IPS-NIHi7 (cell line): Measurements from ENCODE around the gene PILRB.
"Not testable (repeated sequence)": the region's sequence is repeated elsewhere in the genome, so short reads cannot be mapped to it uniquely, and the experiment has no call there.

Experiments used
- DNase-seq: peaks from one replicate; pipeline ENCODE4 v3.0.0; 2012; ENCODE audit warnings: mixed read lengths; ENCODE audit errors: extremely low spot score

PILRB gene

GRCh38 chr7:100358027-100358856, at the start of gene PILRB:
Gene PILRB, plus strand, starts transcription at chr7:100358117. Its CDS starts 186 bp downstream, at chr7:100358303.
- no peak for DNase-seq

- DNase-seq = not testable (repeated sequence)
Observed at GRCh38 chr7:100318329-100318728, 39.6 kb upstream of the PILRB start.

GRCh38 chr7:100321648-100322047, 36.3 kb upstream of the PILRB start:
- not testable (repeated sequence) for DNase-seq

GRCh38 chr7:100324194-100324593, 33.7 kb upstream of the PILRB start:
- not testable (repeated sequence) for DNase-seq

GRCh38 chr7:100325671-100326070, 32.2 kb upstream of the PILRB start:
- DNase-seq = not testable (repeated sequence)

- not testable (repeated sequence) for DNase-seq
Observed at GRCh38 chr7:100326914-100327313, 31.0 kb upstream of the PILRB start.

- DNase-seq = peak; percentile 77
Observed at GRCh38 chr7:100335566-100336466, 22.1 kb upstream of the PILRB start.

- not testable (repeated sequence) for DNase-seq
Observed at GRCh38 chr7:100338083-100338696, 19.7 kb upstream of the PILRB start.

GRCh38 chr7:100341286-100341685, 16.6 kb upstream of the PILRB start:
- DNase-seq = not testable (repeated sequence)

GRCh38 chr7:100342765-100343164, 15.2 kb upstream of the PILRB start:
- DNase-seq = no peak

GRCh38 chr7:100344124-100344559, 13.8 kb upstream of the PILRB start:
- not testable (repeated sequence) for DNase-seq

GRCh38 chr7:100344560-100345287, 13.2 kb upstream of the PILRB start:
- DNase-seq = not testable (repeated sequence)

- not testable (repeated sequence) for DNase-seq
Observed at GRCh38 chr7:100345288-100345672, 12.6 kb upstream of the PILRB start.

- no peak for DNase-seq
Observed at GRCh38 chr7:100346921-100347320, 11.0 kb upstream of the PILRB start.

GRCh38 chr7:100348805-100349204, 9.1 kb upstream of the PILRB start:
- no peak for DNase-seq

- no peak for DNase-seq
Observed at GRCh38 chr7:100349757-100350156, 8.2 kb upstream of the PILRB start.

- no peak for DNase-seq
Observed at GRCh38 chr7:100351657-100352058, 6.3 kb upstream of the PILRB start.

GRCh38 chr7:100352230-100352781, 5.6 kb upstream of the PILRB start:
- not testable (repeated sequence) for DNase-seq

GRCh38 chr7:100352984-100353684, 4.8 kb upstream of the PILRB start:
- DNase-seq = no peak

- DNase-seq = no peak
Observed at GRCh38 chr7:100353685-100354330, 4.1 kb upstream of the PILRB start.
